GM12874 (cell line): ENCODE measurements around the gene SPAAR.
A peak's percentile ranks its signal among the peaks of the same experiment; 100 is the strongest.

ENCODE experiments used
- CTCF ChIP-seq: IDR thresholded peaks from 2 replicates; pipeline ENCODE4 v1.5.1; 2011; ENCODE audit warnings: low read depth, mild to moderate bottlenecking, control low read depth, low read length, moderate library complexity; ENCODE audit not compliant: insufficient read depth

Gene SPAAR

GRCh38 chr9:35951736-35952135 lies 42.4 kb downstream of the SPAAR start:
- TF ChIP-seq CTCF, result no peak

- TF ChIP-seq CTCF, result no peak
These were observed 43.4 kb downstream of the SPAAR start for GRCh38 chr9:35952526-35953191.

GRCh38 chr9:35954942-35955546 lies 45.8 kb downstream of the SPAAR start:
- peak; percentile 79 for TF ChIP-seq CTCF

- no peak for TF ChIP-seq CTCF
These were observed 47.4 kb downstream of the SPAAR start for GRCh38 chr9:35956651-35957050.

- TF ChIP-seq CTCF, result no peak
These were observed 49.0 kb downstream of the SPAAR start, which contains the start of gene OR2S2 for GRCh38 chr9:35958104-35958837. Gene OR2S2 (minus strand): TSS chr9:35958154. CDS start chr9:35958098, 56 bp downstream.

- TF ChIP-seq CTCF, result no peak
These were observed 50.9 kb downstream of the SPAAR start for GRCh38 chr9:35960039-35960655.
